ENCODE data around the gene CHRM4. TPM values are rescaled to one million over a fixed set of nuclear protein-coding genes. Genes with fewer than 3 reads are reported as not detected.

CHRM4 gene
- total RNA-seq, 1 experiment from 2014 or later = 1.1 TPM

- Histone ChIP-seq H3K27ac (ENCODE audit: low read depth, low read length) (peak overlapping the region; percentile 41; the same call in 1 of the 2 replicates), H3K27me3 (ENCODE audit: insufficient read depth, low read length) (no peaks in the 10 kb centered on the region), H3K79me2 (ENCODE audit: insufficient read depth, low read length) (peaks cover 12% of the 10 kb centered on the region; the same call in 1 of the 2 replicates), H3K4me2 (ENCODE audit: low read length) (peak overlapping the region; percentile 85), H3K4me3 (replicated peaks in 1 of 2; ENCODE audit: low read depth in 1 of 2, low read length in 2 of 2) (peak overlapping the region; percentile 15 to 85), H3K4me1 (ENCODE audit: control insufficient read depth in 1 of 2, insufficient read depth in 2 of 2, low read length in 2 of 2) (peaks cover 28 to 74% of the 10 kb centered on the region in 2 experiments), H3K9ac (ENCODE audit: low read length) (peak overlapping the region; percentile 35), H3K36me3 (ENCODE audit: control insufficient read depth in 1 of 2, insufficient read depth in 2 of 2, low read length in 2 of 2) (no peaks in the 10 kb centered on the region), H3K9me3 (ENCODE audit: control insufficient read depth in 1 of 2, insufficient read depth in 1 of 2, low read depth in 1 of 2, low read length in 2 of 2) (no peaks in the 10 kb centered on the region), H4K20me1 (ENCODE audit: insufficient read depth) (no peaks in the 10 kb centered on the region), H3K9me2 (ENCODE audit: insufficient read depth) (no peaks in the 10 kb centered on the region), H2AFZ (ENCODE audit: low read depth, low read length, poor library complexity, severe bottlenecking) (no peak overlapping the region)
- TF ChIP-seq MAX (IDR thresholded peaks at IDR 0.05) (no peak), CEBPB (IDR thresholded peaks at IDR 0.05; ENCODE audit: low read depth) (no peak), POLR2AphosphoS5 (IDR thresholded peaks at IDR 0.05; ENCODE audit: low read depth, low read length) (no peak; the same call in 1 of the 2 replicates), ZBTB33 (IDR thresholded peaks at IDR 0.05; ENCODE audit: extremely low read depth, insufficient replicate concordance, low read length) (no peak), REST (IDR thresholded peaks at IDR 0.05; ENCODE audit: low read depth) (no peak), EZH2 (IDR thresholded peaks at IDR 0.05) (no peak), CBX3 (IDR thresholded peaks at IDR 0.05; ENCODE audit: low read depth) (no peak), EGR1 (IDR thresholded peaks at IDR 0.05; ENCODE audit: low read depth) (no peak), POLR2A (IDR thresholded peaks at IDR 0.05; ENCODE audit: borderline replicate concordance, extremely low read depth, insufficient read depth, insufficient read length) (no peak), ZFX (IDR thresholded peaks at IDR 0.05) (no peak), ZNF274 (IDR thresholded peaks at IDR 0.05; ENCODE audit: low read depth, low read length) (no peak), SIN3A (IDR thresholded peaks at IDR 0.05; ENCODE audit: low read depth) (no peak)
- ChIA-PET RAD21 (ENCODE audit: low non-redundant PET in 1 of 2, low total read pairs in 2 of 2, uncharacterized antibody in 2 of 2, unreplicated experiment in 2 of 2) (no interaction called here), POLR2A (interaction anchor here (0.6 to 1.5 kb wide), 3 partner anchors 9 to 143 kb away, joined by 3 to 5 read pairs (median 4); partner anchors contain the start of gene CHRM4), CTCF (interaction anchor here (0.7 to 1.6 kb wide), 16 partner anchors 9 to 536 kb away, joined by 3 to 13 read pairs (median 4); partner anchors contain the start of genes ARHGAP1, CHRM4, CRY2 and DGKZ)
- intact Hi-C loops (cut with micrococcal nuclease) = loop anchor here (10.0 kb wide), 2 partner anchors 231 to 421 kb away; partner anchors contain the start of genes ATG13 and HARBI1
- BruUV-seq (replicated peaks) = no TSS peak
- DNase-seq (ENCODE audit: low read depth, low spot score) (no peak), ATAC-seq (peak; percentile 5)
Observed at GRCh38 chr11:46383404-46383758, 8.2 kb downstream of the CHRM4 start.

Data from HCT116 (cell line).